Left cardiac atrium (tissue), 4 donors: Measurements from ENCODE around the gene SERP2. TPM values are rescaled to one million over a fixed set of nuclear protein-coding genes. Genes with fewer than 3 reads are reported as not detected.

Experiments used
- ATAC-seq, 2 donors: fragments of 200-7000 bp; cut with Tn5 transposase; one replicate each; pipeline ENCODE4 v1.9.1; 2020; ENCODE audit warnings: mild to moderate bottlenecking in 2 of 2, moderate library complexity in 2 of 2
- DNase-seq: peaks from one replicate; pipeline ENCODE4 v3.0.0-alpha.2; 2020
- intact Hi-C, 2 donors: fragments of 100-400 bp; cut with DNase I; formaldehyde crosslinking; loops; one replicate each; pipeline versions ENCODE4 v1.14.1 to v1.15.1; 2022 to 2023
- total RNA-seq, 2 donors: library from RNA; stranded (reverse); fragmentation: NEBNext Ultra II Directional; extraction: Animal tissue kit (Norgen Biotek cat#: 25700); gene quantifications; one replicate each; pipeline ENCODE4 v1.2.1, GENCODE V29; 2021
- donor health status: DM: no; HTN: yes; CAD: no.
- donor health status: DM: no; HTN: yes; CAD: no; lungs with severe emphysema.
- donor health status: DM: yes; HTN: yes; CAD: no.
- donor health status: Dilated cardiomyopathy.

SERP2 gene
- total RNA-seq, 2 donors from 2014 or later = 12.9 to 14.6 TPM

- no peak for ATAC-seq
Measured at GRCh38 chr13:44354331-44354730, 19.3 kb upstream of the SERP2 start.

GRCh38 chr13:44354884-44355283 is 18.7 kb upstream of the SERP2 start:
- DNase-seq (no peak), ATAC-seq (no peak)
- intact Hi-C loops = no loop called here

More at GRCh38 chr13:44354331-44354730, 19.3 kb upstream of the SERP2 start:
- intact Hi-C loops = no loop called here
- DNase-seq = no peak

- DNase-seq (no peak), ATAC-seq (no peak)
- intact Hi-C loops = no loop called here
Measured at GRCh38 chr13:44355621-44356020, 18.0 kb upstream of the SERP2 start.

GRCh38 chr13:44359983-44360375 is 13.6 kb upstream of the SERP2 start:
- intact Hi-C loops = loop anchor here in 1 of 2 donors (5.0 kb wide), 1 partner anchor 48 kb away; no protein-coding TSS in a partner anchor
- no peak for DNase-seq
- ATAC-seq = no peak

- DNase-seq (no peak), ATAC-seq (no peak)
- intact Hi-C loops = loop anchor here in 1 of 2 donors (5.0 kb wide), 1 partner anchor 50 kb away; no protein-coding TSS in a partner anchor
Measured at GRCh38 chr13:44362394-44363040, 11.1 kb upstream of the SERP2 start.

- DNase-seq = no peak
- peak; percentile 65 to 92 for ATAC-seq
- intact Hi-C loops = loop anchor here in 1 of 2 donors (5.0 kb wide), 1 partner anchor 51 kb away; no protein-coding TSS in a partner anchor
Measured at GRCh38 chr13:44363631-44364344, 9.8 kb upstream of the SERP2 start.

- ATAC-seq = peak; percentile 30 to 45
- intact Hi-C loops = loop anchor here in 1 of 2 donors (5.0 kb wide), 1 partner anchor 52 kb away; no protein-coding TSS in a partner anchor
Measured at GRCh38 chr13:44364345-44365000, 9.2 kb upstream of the SERP2 start.

GRCh38 chr13:44365008-44365407 is 8.6 kb upstream of the SERP2 start:
- ATAC-seq (no peak), DNase-seq (no peak)
- intact Hi-C loops = no loop called here

More at GRCh38 chr13:44364345-44365000, 9.2 kb upstream of the SERP2 start:
- DNase-seq = no peak

- DNase-seq = no peak
- intact Hi-C loops = no loop called here
Measured at GRCh38 chr13:44365899-44366298, 7.7 kb upstream of the SERP2 start.

GRCh38 chr13:44368062-44368591 is 5.5 kb upstream of the SERP2 start:
- intact Hi-C loops = no loop called here
- no peak for ATAC-seq
- no peak for DNase-seq

More at GRCh38 chr13:44365899-44366298, 7.7 kb upstream of the SERP2 start:
- ATAC-seq = no peak

GRCh38 chr13:44368599-44369368 is 4.8 kb upstream of the SERP2 start:
- ATAC-seq (no peak), DNase-seq (no peak)
- intact Hi-C loops = no loop called here

GRCh38 chr13:44371421-44371820 is 2.2 kb upstream of the SERP2 start:
- no peak for ATAC-seq
- DNase-seq = no peak
- intact Hi-C loops = no loop called here

GRCh38 chr13:44373247-44373600 is 400 bp upstream of the SERP2 start:
- intact Hi-C loops = no loop called here
- peak; percentile 38 to 51 for ATAC-seq
- DNase-seq = no peak

- DNase-seq (no peak), ATAC-seq (no peak)
- intact Hi-C loops = no loop called here
Measured at GRCh38 chr13:44374348-44374712, 706 bp downstream of the SERP2 start.

GRCh38 chr13:44378277-44378676 is 4.7 kb downstream of the SERP2 start:
- DNase-seq (no peak), ATAC-seq (no peak)
- intact Hi-C loops = no loop called here

- intact Hi-C loops = no loop called here
- no peak for DNase-seq
- ATAC-seq = no peak
Measured at GRCh38 chr13:44379885-44380284, 6.3 kb downstream of the SERP2 start.

GRCh38 chr13:44380404-44381165 is 7.0 kb downstream of the SERP2 start:
- intact Hi-C loops = no loop called here

GRCh38 chr13:44382635-44383145 is 9.1 kb downstream of the SERP2 start:
- DNase-seq (peak; percentile 30), ATAC-seq (peak in 1 of 2 donors; percentile 50)
- intact Hi-C loops = no loop called here

More at GRCh38 chr13:44380404-44381165, 7.0 kb downstream of the SERP2 start:
- no peak for DNase-seq
- no peak for ATAC-seq
